ENCODE data around the gene SPPL2B. TPM values are rescaled to one million over a fixed set of nuclear protein-coding genes. Genes with fewer than 3 reads are reported as not detected.

The SPPL2B gene
- polyA plus RNA-seq, 3 donors, result 5.7 to 64.9 (median 8.7) TPM

DNA sequence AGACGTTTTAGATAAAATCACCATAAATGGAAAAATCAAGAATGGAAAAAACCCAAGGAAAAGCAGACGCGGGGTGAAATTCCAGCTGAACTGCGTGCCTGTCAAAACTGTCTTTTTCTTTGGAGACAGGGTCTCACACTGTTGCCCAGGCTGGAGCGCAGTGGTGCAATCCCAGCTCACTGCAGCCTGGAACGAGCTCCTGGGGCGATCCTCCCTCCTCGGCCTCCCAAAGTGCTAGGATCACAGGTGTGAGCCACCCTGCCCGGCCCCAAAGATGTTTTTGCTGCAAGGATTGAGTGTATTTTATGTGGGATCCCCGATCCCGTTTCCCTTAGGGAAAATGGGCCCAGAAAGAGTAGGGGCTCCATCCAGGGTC, 45.6 kb upstream of the SPPL2B start:
- peak overlapping the region in 1 of 2 donors; percentile 82 for H3K27ac ChIP-seq (ENCODE audit: low read depth in 1 of 2, low read length in 2 of 2)
- H3K27me3 ChIP-seq (ENCODE audit: control insufficient read depth in 2 of 2, insufficient read depth in 2 of 2, low read length in 2 of 2), result no peaks in the 10 kb centered on the region
- Mint-ChIP-seq H3K27ac (peak overlapping the region; percentile 70 to 94 (median 91)), H3K9me3 (peaks cover 0 to 4% (median 0%) of the 10 kb centered on the region in 7 donors), H3K4me3 (peak overlapping the region; percentile 88 to 94), H3K27me3 (ENCODE audit: low read depth in 3 of 3) (peaks cover 4 to 9% (median 4%) of the 10 kb centered on the region in 3 donors), H3K4me1 (peaks cover 47% of the 10 kb centered on the region), H3K36me3 (peaks cover 10 to 25% of the 10 kb centered on the region in 2 donors)
- H3K4me2 ChIP-seq (replicated peaks; ENCODE audit: extremely low read depth, low read length, poor library complexity, severe bottlenecking), result peak overlapping the region; percentile 99
- peak overlapping the region; percentile 68 for H3K9ac ChIP-seq (ENCODE audit: insufficient read depth, low read length, poor library complexity, severe bottlenecking)
- intact Hi-C loops (cut with micrococcal nuclease), result loop anchor here in 1 of 2 donors (10.0 kb wide), 1 partner anchor 112 kb away; no protein-coding TSS in a partner anchor
- H3K36me3 ChIP-seq (replicated peaks in 1 of 2; ENCODE audit: control insufficient read depth in 1 of 2, insufficient read depth in 2 of 2, low read length in 2 of 2), result peaks cover 0 to 6% of the 10 kb centered on the region in 2 donors
- no peak overlapping the region for H2AFZ ChIP-seq (ENCODE audit: insufficient read depth, low read depth, low read length, poor library complexity, severe bottlenecking)
- WGBS (ENCODE audit: insufficient coverage), result 82% methylated on average over 10 of the region's 11 CpGs
- no peak for DNase-seq
- H3K4me3 ChIP-seq (replicated peaks in 1 of 3; ENCODE audit: low read depth in 2 of 3, low read length in 3 of 3), result peak overlapping the region in 2 of 3 experiments; percentile 71 to 79
- peaks cover 39 to 55% of the 10 kb centered on the region in 2 donors for H3K4me1 ChIP-seq (ENCODE audit: control insufficient read depth in 1 of 2, insufficient read depth in 2 of 2, low read length in 2 of 2)
- H3K9me3 ChIP-seq (replicated peaks in 1 of 2; ENCODE audit: control insufficient read depth in 1 of 2, insufficient read depth in 1 of 2, low read length in 2 of 2), result no peaks in the 10 kb centered on the region
- H4K20me1 ChIP-seq (ENCODE audit: insufficient read depth, low read length), result peaks cover 24% of the 10 kb centered on the region
- H3K79me2 ChIP-seq (ENCODE audit: insufficient read depth, low read length), result peaks cover 31% of the 10 kb centered on the region
- TF ChIP-seq CTCF (IDR thresholded peaks at IDR 0.05), result no peak

GRCh38 chr19:2283835-2284507, 44.5 kb upstream of the SPPL2B start:
- peaks cover 58% of the 10 kb centered on the region for H3K4me1 Mint-ChIP-seq
- Histone ChIP-seq H3K4me3 (replicated peaks in 1 of 3; ENCODE audit: low read depth in 2 of 3, low read length in 3 of 3) (no peak overlapping the region), H3K9me3 (replicated peaks in 1 of 2; ENCODE audit: control insufficient read depth in 1 of 2, insufficient read depth in 1 of 2, low read length in 2 of 2) (no peaks in the 10 kb centered on the region), H3K4me1 (ENCODE audit: control insufficient read depth in 1 of 2, insufficient read depth in 2 of 2, low read length in 2 of 2) (peaks cover 50 to 66% of the 10 kb centered on the region in 2 donors), H3K79me2 (ENCODE audit: insufficient read depth, low read length) (peaks cover 23% of the 10 kb centered on the region), H3K4me2 (replicated peaks; ENCODE audit: extremely low read depth, low read length, poor library complexity, severe bottlenecking) (no peak overlapping the region), H4K20me1 (ENCODE audit: insufficient read depth, low read length) (peaks cover 15% of the 10 kb centered on the region), H3K27ac (ENCODE audit: low read depth in 1 of 2, low read length in 2 of 2) (no peak overlapping the region), H2AFZ (ENCODE audit: insufficient read depth, low read depth, low read length, poor library complexity, severe bottlenecking) (no peak overlapping the region), H3K9ac (ENCODE audit: insufficient read depth, low read length, poor library complexity, severe bottlenecking) (no peak overlapping the region), H3K27me3 (ENCODE audit: control insufficient read depth in 2 of 2, insufficient read depth in 2 of 2, low read length in 2 of 2) (no peaks in the 10 kb centered on the region), H3K36me3 (replicated peaks in 1 of 2; ENCODE audit: control insufficient read depth in 1 of 2, insufficient read depth in 2 of 2, low read length in 2 of 2) (no peaks in the 10 kb centered on the region)
- WGBS (ENCODE audit: insufficient coverage), result 82% methylated on average over 2 of the region's 8 CpGs
- peaks cover 5 to 16% of the 10 kb centered on the region in 2 donors for H3K36me3 Mint-ChIP-seq
- no peak for DNase-seq
- intact Hi-C loops (cut with micrococcal nuclease), result loop anchor here in 1 of 2 donors (10.0 kb wide), 1 partner anchor 111 kb away; no protein-coding TSS in a partner anchor
- peaks cover 4 to 11% (median 4%) of the 10 kb centered on the region in 3 donors for H3K27me3 Mint-ChIP-seq (ENCODE audit: low read depth in 3 of 3)
- H3K4me3 Mint-ChIP-seq, result no peak overlapping the region
- TF ChIP-seq CTCF (IDR thresholded peaks at IDR 0.05), result no peak
- no peak overlapping the region for H3K27ac Mint-ChIP-seq
- H3K9me3 Mint-ChIP-seq, result peaks cover 0 to 4% (median 0%) of the 10 kb centered on the region in 7 donors

Data from CD14-positive monocyte (primary cell).